Measurements from ENCODE around the gene CCDC197.
A peak's percentile ranks its signal among the peaks of the same experiment; 100 is the strongest.

The CCDC197 gene

DNA sequence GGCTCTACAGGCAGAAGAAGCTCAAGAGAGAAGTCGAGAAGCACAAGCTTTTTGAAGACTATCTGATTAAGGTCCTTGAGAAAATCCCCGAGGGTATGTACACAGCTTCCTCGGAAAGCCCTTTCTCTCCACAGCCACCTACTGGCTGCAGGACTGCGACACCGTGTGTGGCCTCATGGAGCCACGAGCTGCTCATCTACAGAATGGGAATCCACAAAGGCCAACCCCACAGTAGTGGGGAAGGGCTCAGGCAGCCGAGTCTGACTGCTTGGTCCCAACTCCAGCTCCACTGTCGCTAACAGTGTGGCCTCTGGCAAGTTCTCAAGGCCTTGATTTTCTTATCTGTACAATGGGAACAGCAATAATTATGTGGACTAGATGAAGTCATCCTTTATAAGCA, 2.5 kb downstream of the CCDC197 start:
- no peak for DNase-seq (ENCODE audit: low spot score)

DNA sequence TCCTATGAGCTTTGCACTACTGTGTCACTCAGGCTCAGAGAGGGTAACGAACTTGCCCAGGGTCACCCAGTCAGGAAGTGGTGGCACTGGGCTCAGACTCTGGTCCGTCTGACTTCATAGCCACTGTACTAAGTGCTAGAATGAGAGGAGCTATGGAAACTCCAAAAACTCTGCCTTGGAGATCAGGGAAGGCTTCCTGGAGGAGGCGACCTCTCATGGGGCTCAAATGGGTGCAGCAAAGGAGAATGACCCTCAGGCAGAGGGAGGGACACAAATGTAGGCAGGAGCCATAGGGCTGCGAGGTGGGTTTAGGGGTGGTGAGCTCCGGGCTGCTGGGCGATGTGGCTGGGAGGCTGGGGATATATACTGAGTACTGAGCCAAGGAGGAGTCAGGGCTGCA, 3.2 kb downstream of the CCDC197 start:
- DNase-seq (ENCODE audit: low spot score), result no peak

DNA sequence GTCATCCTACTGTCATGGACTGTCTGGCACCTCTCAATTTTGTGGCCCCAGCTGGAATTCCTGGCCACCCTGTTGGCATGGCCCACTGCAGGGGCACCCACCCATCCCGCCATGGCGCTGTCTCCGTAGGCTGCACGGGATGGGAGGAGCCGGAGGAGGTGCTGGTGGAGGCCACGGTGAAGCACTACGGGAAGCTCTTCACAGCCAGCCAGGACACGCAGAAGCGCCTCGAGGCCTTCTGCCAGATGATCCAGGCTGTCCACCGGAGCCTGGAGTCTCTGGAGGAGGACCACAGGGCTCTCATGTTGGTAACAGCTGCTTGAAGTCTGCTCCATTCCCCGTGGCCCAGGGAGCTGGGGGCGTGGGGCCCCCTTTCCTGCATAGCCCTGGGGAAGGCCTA, 3.9 kb downstream of the CCDC197 start:
- no peak for DNase-seq (ENCODE audit: low spot score)

DNA sequence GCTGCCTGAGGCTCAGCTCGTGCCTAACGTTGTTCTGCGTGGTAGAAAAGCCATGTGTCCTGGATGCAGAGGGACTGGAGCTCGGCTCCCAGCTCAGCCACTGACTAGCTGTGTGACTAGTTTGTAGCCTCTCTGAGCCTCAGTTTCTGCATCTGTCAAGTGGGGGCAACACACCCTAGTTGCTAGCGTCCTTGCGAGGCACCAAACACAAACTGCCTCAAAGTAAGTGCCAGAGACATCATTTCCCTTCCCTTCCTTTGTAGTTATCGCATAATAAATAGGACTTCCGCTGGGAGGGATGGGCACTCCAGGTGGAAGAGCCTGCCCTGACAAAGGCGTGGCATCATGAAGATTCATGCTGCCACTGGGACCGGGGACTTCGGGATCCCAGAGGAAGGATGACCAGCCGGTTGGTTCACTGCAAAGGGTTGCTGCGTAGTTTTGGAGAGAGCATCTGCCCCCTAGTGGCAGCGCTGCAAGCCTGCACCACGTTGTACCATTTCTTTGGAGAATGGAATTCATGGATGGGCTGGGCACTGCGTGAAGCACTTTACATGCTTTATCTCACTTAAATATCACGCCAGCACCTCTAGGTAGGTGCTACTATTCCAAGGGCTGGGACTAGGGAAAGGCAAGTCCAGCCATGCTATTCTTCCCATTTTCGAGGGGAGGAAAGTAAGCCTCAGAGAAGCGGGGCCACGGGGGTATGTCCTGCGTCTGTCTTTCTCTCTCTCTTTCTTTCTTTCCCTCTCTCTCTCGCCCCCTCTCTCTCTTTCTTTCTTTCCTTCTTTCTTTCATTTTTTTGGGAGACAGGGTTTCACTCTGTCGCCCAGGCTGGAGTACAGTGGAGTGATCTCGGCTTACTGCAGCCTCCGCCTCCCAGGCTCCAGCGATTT, 4.6 kb downstream of the CCDC197 start:
- peak; percentile 49 for DNase-seq (ENCODE audit: low spot score)

DNA sequence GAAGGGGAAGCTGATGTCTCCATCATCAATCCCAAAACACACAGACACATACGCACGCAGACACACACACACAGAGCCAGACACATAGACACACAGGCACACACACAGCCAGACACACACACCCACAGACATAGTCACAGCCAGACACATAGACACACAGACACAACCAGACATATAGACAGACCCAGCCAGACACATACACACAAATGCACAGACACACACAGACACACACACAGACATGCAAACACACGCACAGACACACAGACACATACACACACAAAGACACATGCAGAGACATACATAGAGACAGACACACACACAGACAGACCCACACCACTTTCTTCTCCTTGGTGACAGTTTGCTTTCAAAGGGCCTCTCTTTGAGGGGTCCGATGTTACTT, 6.3 kb downstream of the CCDC197 start:
- no peak for DNase-seq (ENCODE audit: low spot score)

DNA sequence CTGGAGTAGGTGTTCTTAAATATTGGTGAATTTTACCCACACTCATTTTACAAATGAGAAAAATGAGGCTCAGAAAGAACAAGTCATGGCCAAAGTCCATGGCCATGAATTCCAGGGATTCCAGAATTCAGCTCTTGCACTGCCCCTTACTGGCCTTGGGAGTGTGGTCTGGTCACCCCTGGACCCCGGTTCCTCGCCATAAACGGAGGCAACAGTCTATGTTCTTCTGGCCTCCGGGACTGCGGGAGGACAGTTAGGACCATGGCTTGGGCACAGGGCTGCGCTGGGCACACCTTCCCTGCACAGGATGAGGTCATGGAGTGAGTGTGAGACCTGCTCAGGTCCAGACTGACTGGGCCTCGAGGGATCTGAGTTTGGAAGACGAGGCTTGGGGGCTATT, 6.9 kb downstream of the CCDC197 start:
- DNase-seq (ENCODE audit: low spot score), result no peak

DNA sequence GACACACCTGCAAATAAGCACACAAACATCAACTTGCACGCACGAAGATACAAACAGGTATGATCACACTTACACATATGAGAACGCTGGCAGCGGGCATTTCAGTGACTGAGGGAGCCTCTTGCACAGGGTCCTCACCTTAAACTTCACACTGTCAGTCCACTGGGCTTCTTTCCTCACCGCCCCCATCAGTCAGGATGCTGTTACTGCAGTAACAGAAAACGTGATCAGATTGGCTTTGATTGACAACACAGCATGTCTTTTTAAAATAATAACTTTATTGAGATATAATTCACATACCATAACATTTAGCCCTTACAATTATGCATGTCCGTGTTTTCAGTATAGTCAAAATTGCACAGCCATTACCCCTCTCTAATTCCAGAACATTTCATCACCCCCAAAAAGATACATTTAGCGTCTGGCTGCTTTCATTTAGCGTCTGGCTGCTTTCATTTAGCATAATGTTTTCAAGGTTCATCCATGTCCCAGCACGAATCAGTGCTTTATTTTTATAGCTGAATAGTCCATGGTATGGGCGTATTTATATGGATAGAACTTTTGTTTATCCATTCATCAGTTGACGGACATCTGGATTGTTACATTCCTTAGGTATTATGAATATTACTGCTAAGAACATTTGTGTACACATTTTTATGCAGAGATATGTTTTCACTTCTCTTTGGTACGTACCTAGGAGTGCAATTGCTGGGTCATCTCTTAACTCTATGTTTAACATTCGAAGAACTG, 8.4 kb downstream of the CCDC197 start:
- DNase-seq (ENCODE audit: low spot score), result no peak

DNA sequence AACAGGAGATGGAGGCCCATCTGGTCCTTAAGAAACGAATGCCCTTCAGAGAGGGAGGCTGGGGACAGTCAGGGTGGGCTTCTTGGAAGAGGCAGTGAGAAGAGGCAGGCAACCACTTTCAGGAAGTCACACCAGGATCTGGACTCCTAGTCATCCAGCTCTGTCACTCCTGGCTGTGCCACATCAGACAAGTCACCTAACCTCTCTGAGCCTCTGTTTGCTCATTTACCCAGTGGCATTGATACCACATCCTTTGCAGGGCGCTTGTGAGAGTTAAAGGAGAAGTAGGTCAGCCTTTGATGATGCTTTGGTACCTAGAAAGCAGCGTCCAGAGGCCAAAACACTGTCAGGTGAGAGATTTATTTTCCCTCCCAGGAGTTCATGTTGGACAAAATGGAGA, 11.1 kb downstream of the CCDC197 start:
- DNase-seq (ENCODE audit: low spot score), result no peak

DNA sequence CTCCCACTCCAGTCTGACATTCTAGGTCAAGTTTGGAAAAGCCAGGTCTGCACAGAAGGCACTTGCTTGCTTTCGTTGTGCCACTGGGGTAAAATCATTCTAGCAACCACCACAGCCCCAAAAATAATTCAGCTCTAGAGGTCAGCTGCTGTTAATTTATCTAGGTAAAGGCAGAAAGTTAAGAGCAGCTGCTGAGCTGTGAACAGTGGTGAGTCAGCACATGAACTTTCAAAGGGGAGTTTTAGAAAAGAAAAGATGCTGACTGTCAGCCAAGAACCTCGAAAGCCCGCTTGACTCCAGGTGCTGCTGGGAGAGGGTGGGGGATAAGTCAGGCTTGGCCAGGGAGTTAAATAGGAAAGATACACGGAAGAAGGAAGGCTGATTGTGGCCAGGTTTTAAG, 12.7 kb downstream of the CCDC197 start:
- no peak for DNase-seq (ENCODE audit: low spot score)

DNA sequence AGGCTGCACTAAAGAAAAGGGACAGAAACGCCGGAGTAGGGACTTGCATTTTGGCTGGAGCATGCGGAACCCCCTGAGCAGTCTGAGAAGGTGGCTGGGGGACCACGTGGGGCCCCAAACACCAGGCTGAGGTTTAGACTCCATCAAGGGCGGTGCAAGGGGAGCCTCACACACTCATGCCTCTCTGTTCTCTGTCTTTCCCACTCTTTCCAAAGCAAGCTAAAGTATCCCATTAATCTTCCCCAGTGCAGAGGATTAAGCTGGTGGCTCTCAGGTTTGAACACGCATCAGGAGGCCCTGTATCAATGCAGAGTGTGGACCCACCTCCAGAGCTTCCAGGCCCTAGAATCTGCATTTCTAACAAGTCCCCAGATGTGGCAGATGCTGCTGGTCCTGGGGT, 13.5 kb downstream of the CCDC197 start:
- no peak for DNase-seq (ENCODE audit: low spot score)

DNA sequence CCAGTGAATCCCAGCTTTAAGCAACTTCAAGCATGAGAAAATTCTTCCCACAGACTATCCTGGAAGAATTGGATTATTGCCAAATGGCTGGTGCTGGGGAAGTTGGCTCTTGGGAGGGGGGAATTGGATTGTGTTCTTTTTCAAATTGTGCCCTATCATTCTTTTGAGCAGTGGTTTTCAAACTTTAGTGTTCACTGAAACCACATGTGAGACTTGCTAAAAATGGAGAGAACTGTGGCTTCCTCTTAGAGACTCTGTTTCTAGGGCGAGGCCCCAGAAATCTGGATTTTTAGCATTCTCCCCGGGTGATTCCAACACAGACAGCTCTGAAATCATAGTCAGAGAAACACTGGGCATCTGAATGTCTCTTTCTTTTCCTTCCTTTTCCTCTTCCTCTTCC, 14.7 kb downstream of the CCDC197 start:
- no peak for DNase-seq (ENCODE audit: low spot score)

DNA sequence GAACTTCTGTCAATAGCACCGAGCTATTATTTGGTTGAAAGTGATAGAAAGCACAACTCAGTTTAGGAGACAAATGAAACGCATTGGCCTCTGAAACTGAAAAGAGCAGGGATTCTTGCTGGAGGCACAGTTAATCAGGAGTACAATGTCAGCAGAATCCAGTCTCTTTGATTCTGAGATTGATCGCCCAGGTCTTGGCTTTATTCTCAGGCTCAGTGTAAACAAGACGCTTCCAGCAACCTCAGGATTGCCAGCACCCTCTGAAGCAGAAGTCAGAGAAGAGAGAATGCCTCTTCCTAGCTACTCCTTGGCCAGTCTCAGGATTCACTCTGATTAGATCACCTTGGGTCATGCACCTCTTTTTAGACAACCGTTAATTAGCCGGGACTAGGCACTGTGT, 17.3 kb downstream of the CCDC197 start:
- no peak for DNase-seq (ENCODE audit: low spot score)

DNA sequence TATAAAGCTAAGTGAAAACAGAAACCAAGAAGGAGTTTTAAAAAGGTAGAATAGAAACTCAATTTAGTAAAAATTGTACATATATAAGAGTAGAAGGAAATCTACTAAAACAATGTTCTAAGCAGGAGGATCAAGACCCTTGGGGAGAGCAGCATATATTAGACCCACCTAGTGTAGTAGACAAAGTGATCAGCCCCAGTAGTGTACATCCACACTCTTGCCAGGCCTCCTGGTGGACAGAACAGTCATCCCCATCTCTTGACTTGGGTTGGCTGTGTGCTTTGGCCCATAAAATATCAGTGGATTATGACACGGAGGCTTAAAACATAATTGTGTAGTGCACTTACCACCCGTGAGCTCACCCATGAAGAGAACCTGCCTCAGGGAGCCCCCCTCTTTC, 18.1 kb downstream of the CCDC197 start:
- DNase-seq (ENCODE audit: low spot score), result no peak

DNA sequence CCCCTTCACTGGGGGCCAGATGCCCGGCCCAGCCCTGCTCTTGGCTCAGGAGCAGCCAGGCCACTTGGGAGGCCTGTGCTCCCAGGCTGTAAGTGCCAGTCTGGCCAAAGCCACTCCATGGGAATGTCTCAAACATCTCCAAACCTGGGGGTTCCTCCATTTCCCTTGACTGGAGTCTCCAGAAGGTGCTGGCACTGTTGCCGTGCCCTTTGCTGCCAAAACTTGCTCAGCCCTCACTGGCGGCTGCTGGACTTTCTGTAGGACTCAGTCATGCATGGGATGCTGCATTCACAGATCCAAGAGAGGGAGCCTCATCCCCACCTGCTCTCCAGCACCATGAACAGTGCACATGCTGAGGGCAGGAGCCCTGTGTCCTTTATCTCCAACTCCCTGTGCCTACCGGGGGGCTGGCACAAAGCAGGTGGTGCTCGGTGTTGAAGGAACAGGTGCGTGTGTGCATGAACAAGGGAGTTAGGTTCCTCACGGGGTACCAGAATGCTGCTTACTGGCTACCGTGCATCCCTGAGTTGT, 19.4 kb downstream of the CCDC197 start:
- no peak for DNase-seq (ENCODE audit: low spot score)

DNA sequence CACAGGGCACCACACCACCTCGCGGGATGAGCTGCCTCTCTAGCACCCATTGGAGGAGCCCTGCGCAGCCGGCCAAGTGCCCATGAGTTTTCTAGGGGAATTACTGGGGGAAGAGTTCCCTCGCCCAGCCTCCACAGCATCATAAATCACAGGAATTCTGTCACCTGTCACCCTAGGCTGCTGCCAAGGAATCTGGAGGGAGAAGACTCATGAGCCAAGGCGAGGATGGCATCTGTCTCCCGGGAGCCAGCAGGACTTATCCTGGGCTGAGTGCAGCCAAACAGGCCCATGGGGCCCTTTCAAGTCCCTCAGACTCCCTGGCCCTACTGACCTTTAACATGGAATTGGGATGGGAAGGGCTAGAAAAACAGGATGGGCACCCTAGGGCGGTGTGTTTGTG, 21.2 kb downstream of the CCDC197 start:
- DNase-seq (ENCODE audit: low spot score), result no peak

DNA sequence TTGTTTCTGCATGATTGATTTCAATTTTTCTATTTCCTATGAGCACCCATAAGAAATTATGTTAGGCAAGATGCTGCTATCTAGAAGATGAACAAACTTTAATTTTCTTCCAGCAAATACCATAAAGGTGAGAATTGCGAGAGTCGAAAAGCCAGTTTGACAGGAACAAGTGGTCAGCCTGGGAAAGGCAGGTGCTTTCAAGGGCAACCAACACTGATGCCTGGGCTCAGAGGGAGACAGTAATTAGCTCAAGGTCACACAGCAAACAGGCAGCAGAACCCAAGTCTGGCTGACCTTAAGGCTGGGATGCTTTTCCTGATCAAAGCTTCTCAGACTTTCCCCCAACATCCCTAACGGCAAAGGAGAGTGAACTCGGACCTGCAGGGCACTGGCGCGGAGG, 22.2 kb downstream of the CCDC197 start:
- DNase-seq (ENCODE audit: low spot score), result no peak

DNA sequence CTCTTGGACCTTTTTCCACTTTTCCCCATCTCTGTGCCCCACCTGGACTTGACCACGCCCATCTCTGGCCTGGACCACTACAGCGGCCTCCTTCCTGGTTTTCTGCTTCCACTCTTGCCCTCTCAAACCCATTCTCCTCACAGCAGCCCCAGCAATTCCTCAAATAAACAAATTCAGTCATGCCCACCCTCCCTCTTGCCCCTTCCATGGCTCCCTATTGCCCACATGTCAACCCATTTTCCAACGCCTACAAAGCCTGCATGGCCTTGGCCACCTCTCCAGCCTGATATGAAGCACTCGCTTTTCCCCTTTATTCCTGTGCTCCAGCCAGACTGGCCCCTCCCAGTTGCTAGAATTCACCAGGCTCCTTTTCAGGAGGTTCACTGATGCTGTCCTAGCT, 23.2 kb downstream of the CCDC197 start:
- no peak for DNase-seq (ENCODE audit: low spot score)

DNA sequence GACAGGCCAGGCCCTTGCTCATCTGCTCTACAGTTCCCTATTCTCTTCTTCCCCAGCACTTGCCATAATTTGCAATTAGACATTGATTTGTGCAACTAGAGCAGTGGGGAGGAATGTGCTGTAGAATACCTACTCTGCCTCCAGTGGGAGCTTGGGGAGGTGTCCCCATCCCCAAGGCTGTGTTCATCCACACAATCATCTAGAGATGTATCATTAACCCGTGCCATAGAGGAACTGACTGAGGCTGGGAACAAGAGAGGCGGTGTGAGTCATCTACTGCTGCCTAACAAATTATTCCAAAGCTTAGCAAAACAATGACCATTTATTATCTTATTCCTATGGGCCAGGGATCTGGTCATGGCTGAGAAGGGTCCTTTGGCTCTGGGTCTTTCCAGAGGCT, 23.9 kb downstream of the CCDC197 start:
- DNase-seq (ENCODE audit: low spot score), result no peak

DNA sequence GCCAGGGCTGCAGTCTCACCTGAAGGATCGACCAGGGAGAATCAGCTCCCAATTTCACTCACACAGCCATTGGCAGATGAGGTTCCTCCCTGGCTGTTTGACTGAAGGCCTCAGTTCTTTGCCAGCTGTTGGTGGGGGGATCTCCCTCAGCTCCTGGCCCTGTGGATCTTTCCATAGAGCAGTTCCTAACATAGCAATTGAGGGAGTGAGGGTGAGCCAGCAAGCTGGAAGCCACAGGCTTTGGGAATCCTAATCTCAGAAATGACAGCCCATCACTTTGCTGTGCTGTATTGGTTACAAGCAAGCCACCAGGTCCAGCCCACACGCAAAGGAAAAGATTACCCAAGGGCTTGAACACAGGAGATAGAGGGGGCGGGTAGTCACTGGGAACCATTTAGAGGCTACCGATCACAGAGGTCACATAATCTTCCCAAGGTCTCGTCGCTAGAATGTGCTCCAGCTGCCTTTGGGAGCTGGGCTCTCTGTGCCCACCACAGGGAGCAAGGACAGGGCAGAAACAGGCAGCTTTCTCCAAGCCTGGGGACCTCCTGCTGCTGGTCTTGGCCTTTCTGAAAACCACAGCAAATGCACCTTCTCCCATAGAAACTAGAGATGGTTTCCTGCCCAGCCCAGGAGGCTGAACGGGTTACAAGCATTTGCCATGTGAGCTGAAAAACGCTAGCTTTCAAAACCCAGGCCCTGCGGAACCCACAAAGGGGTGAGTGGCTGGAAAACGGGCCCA, 24.5 kb downstream of the CCDC197 start:
- no peak for DNase-seq (ENCODE audit: low spot score)

DNA sequence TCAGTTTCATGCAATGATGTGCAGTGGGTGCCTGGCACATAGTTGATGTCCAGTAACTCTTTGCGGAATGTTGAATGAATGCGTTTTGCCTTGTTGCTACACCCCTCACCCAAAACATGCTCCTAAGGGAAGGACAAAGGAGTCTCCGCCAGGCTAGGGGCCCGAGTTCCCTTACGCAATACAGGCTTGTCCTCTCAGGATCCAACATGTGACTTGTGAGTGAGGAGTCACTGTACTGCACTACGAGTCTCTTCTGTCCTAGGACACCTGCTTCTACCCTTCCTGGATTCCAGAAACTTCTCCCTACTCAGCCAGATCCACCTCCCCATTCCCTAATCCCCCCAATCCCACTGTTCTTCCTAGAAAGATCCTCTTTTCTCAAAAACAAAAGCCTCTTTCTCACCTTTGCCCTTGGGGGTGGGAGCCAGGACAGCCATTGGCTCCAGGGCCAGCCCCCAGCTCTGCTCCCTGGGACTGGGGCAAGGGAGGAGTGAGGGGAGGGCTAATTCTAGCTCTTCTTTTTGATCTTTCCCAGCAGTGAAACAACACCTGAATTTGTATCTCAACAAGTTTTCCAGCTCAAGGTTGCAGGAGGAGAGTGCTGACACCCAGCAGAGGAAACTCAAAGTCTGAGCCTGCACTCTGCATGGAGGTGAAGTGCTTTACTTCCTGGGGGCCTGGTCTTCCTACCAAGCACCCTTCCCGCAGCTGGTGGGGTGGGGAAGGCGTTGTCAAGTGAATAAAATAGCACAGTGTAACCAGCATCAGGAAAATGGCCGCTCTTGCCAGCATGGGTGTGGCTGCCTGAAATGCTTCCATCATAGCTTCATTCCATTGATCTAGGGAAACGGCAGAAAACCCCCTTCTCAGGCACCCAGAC, 25.7 kb downstream of the CCDC197 start:
- no peak for DNase-seq (ENCODE audit: low spot score)

DNA sequence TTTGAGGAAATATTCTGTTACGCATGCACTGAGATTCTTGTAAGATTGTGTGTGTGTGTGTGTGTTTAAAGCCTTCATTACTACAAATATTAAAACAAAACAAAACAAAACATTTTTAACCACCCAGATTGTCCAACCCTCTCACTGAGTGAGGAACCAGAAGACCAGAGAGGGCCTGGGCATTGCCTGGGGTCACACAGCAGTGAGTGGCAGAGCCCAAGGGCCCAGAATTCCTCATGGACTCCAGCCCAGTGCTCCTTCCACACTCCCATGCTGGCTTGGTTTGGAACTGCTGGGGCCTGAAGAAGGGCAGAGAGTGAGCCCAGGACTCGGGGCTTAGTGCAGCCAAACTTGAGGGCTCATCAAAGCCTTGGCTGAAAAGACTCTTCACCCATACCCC, 27.4 kb downstream of the CCDC197 start:
- no peak for DNase-seq (ENCODE audit: low spot score)

DNA sequence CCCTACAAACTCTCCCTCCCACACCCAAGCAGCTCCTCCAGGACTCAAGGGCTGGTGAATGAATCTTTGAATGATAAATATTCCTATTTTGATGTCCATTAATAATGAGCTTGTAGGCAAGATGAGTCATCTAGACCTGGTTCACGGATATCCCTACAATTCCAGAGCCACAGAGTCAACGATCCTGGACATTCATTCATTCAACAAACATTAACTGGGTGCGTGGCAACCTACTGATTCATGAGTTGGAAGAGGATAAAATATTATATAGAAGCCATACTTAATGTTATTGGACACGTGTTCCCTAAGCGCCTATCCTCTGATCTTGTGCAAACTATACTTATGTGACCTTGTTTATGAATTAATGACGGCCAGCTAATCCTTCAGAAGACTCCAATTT, 28.6 kb downstream of the CCDC197 start:
- DNase-seq (ENCODE audit: low spot score), result no peak
